Activated T-helper 1 cell treated with anti-CD3 and anti-CD28 coated beads, Interleukin-12 subunit alpha, Interleukin-12 subunit beta, Interleukin-2, Interleukin-4 antibody, amounts not matched to agents 30 ng/mL and 10 ng/mL and 1 ng/mL, durations not matched to agents 14 hours and 24 hours and 36 hours (primary cell): ENCODE data around the gene EYA2. TPM values are rescaled to one million over a fixed set of nuclear protein-coding genes. Genes with fewer than 3 reads are reported as not detected.

Experiments used
- DNase-seq: peaks from one replicate; pipeline ENCODE4 v3.0.0; 2021; ENCODE audit warnings: low spot score
- H3K27ac Mint-ChIP-seq: one replicate; pipeline ENCODE4 v1.8.0; 2021; ENCODE audit warnings: mild to moderate bottlenecking, mixed read lengths
- H3K27me3 Mint-ChIP-seq: one replicate; pipeline ENCODE4 v1.8.0; 2022; ENCODE audit warnings: mild to moderate bottlenecking, moderate library complexity, mixed read lengths; ENCODE audit not compliant: insufficient read depth
- H3K36me3 Mint-ChIP-seq: one replicate; pipeline ENCODE4 v1.8.0; 2021; ENCODE audit warnings: low read depth, mixed read lengths
- H3K4me1 Mint-ChIP-seq: one replicate; pipeline ENCODE4 v1.8.0; 2021; ENCODE audit warnings: low read depth, mixed read lengths
- H3K4me3 Mint-ChIP-seq: one replicate; pipeline ENCODE4 v1.8.0; 2021; ENCODE audit warnings: mild to moderate bottlenecking, moderate library complexity, mixed read lengths
- H3K9me3 Mint-ChIP-seq: one replicate; pipeline ENCODE4 v1.8.0; 2021; ENCODE audit warnings: mixed read lengths
- intact Hi-C: fragments of 100-400 bp; cut with micrococcal nuclease; formaldehyde crosslinking; loops from one replicate; pipeline ENCODE4 v1.15.1; 2024
- total RNA-seq: library from RNA; stranded (reverse); gene quantifications from 2 replicates; pipeline ENCODE4 v1.2.3, GENCODE V29; 2022

The EYA2 gene
- total RNA-seq, 1 donor from 2014 or later, result not detected

GRCh38 chr20:46937533-46938226, 43.0 kb downstream of the EYA2 start:
- H3K27me3 Mint-ChIP-seq, result peaks cover 7% of the 10 kb centered on the region
- intact Hi-C loops, result no loop called here
- H3K36me3 Mint-ChIP-seq, result no peaks in the 10 kb centered on the region
- no peak overlapping the region for H3K27ac Mint-ChIP-seq
- H3K4me1 Mint-ChIP-seq, result no peaks in the 10 kb centered on the region
- no peaks in the 10 kb centered on the region for H3K9me3 Mint-ChIP-seq
- DNase-seq, result no peak
- no peak overlapping the region for H3K4me3 Mint-ChIP-seq

- no peak overlapping the region for H3K27ac Mint-ChIP-seq
- DNase-seq, result no peak
Observed at GRCh38 chr20:46938434-46938833, 43.8 kb downstream of the EYA2 start.

GRCh38 chr20:46939031-46939965, 44.7 kb downstream of the EYA2 start:
- DNase-seq, result no peak
- Mint-ChIP-seq H3K36me3 (no peaks in the 10 kb centered on the region), H3K27me3 (peaks cover 7% of the 10 kb centered on the region), H3K4me3 (no peak overlapping the region), H3K4me1 (no peaks in the 10 kb centered on the region), H3K27ac (no peak overlapping the region), H3K9me3 (no peaks in the 10 kb centered on the region)
- intact Hi-C loops, result no loop called here

More at GRCh38 chr20:46938434-46938833, 43.8 kb downstream of the EYA2 start:
- Mint-ChIP-seq H3K9me3 (no peaks in the 10 kb centered on the region), H3K27me3 (peaks cover 7% of the 10 kb centered on the region), H3K4me1 (no peaks in the 10 kb centered on the region), H3K4me3 (no peak overlapping the region), H3K36me3 (no peaks in the 10 kb centered on the region)
- intact Hi-C loops, result no loop called here

GRCh38 chr20:46940616-46941015, 46.0 kb downstream of the EYA2 start:
- no peak for DNase-seq
- Mint-ChIP-seq H3K27me3 (peaks cover 7% of the 10 kb centered on the region), H3K9me3 (no peaks in the 10 kb centered on the region), H3K4me1 (no peaks in the 10 kb centered on the region), H3K36me3 (no peaks in the 10 kb centered on the region), H3K27ac (no peak overlapping the region), H3K4me3 (no peak overlapping the region)
- intact Hi-C loops, result no loop called here

GRCh38 chr20:46941404-46941803, 46.8 kb downstream of the EYA2 start:
- no peaks in the 10 kb centered on the region for H3K36me3 Mint-ChIP-seq
- intact Hi-C loops, result no loop called here

DNA sequence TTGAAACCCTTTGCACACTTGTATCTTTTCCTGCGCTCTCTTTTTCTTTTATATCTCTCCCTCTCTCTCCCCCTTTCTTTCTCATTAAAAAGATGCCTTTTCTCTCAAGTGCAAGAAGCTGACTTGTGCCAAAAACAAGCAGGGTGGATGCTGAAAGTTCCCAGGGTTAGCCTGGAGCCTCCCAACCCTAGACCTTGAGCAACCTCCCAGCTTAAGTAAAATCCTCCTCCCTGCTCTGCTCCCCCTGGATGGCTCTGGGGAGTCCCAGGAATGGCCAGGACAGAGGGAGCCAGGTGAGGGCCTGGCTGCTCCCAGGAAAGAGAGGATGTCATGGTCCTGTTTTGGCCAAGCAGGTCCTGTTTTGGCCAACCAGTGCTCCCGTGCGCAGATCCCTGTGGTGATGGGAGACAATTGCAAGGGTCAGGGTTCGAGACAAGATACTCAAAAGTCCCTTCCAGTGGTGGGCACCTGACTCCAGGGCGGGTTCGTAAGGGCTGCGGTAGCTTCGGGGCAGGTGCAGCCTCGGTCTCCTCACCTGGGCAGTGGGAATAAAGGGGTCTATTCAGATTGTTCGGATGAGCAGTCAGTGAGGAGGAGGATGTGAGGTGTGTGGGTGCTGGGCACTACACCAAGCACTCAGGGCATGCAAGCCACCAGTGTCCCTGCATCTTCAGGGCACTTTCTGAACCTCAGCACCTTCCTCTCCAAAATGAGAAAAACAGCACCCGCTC, 49.4 kb downstream of the EYA2 start:
- intact Hi-C loops, result no loop called here
- H3K4me3 Mint-ChIP-seq, result no peak overlapping the region
- H3K36me3 Mint-ChIP-seq, result no peaks in the 10 kb centered on the region
- H3K4me1 Mint-ChIP-seq, result no peaks in the 10 kb centered on the region
- H3K27me3 Mint-ChIP-seq, result peaks cover 17% of the 10 kb centered on the region
- H3K27ac Mint-ChIP-seq, result no peak overlapping the region
- no peaks in the 10 kb centered on the region for H3K9me3 Mint-ChIP-seq
- no peak for DNase-seq

More at GRCh38 chr20:46941404-46941803, 46.8 kb downstream of the EYA2 start:
- no peak for DNase-seq
- no peaks in the 10 kb centered on the region for H3K4me1 Mint-ChIP-seq
- no peak overlapping the region for H3K4me3 Mint-ChIP-seq
- no peak overlapping the region for H3K27ac Mint-ChIP-seq
- H3K27me3 Mint-ChIP-seq, result peaks cover 12% of the 10 kb centered on the region
- no peaks in the 10 kb centered on the region for H3K9me3 Mint-ChIP-seq

DNA sequence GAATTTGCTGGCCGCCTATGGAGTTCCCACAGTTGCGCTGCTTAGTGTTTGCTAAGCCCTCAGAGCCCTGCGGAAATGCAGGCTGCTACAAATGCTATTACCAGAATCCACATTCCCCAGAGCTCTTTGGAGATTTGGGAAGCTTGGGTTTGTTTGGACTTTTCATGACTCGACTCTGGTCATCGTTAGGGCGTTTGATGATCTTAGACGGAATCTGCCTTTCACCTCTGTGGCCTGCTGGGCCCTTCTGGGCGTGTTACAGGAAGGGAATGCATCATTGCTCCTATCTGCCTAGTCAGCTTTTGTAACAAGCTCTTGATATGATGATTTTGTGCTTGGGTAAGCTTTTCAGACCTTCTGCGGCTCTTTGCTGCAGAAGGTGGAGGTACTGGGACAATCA, 50.8 kb downstream of the EYA2 start:
- Mint-ChIP-seq H3K27ac (no peak overlapping the region), H3K4me3 (no peak overlapping the region), H3K36me3 (no peaks in the 10 kb centered on the region), H3K9me3 (no peaks in the 10 kb centered on the region), H3K27me3 (peaks cover 19% of the 10 kb centered on the region), H3K4me1 (no peaks in the 10 kb centered on the region)
- intact Hi-C loops, result no loop called here
- DNase-seq, result no peak

- intact Hi-C loops, result no loop called here
- Mint-ChIP-seq H3K27ac (no peak overlapping the region), H3K4me1 (no peaks in the 10 kb centered on the region), H3K36me3 (no peaks in the 10 kb centered on the region), H3K27me3 (peaks cover 19% of the 10 kb centered on the region), H3K9me3 (no peaks in the 10 kb centered on the region), H3K4me3 (no peak overlapping the region)
- no peak for DNase-seq
Observed at GRCh38 chr20:46946181-46946624, 51.6 kb downstream of the EYA2 start.

GRCh38 chr20:46946796-46947195, 52.2 kb downstream of the EYA2 start:
- Mint-ChIP-seq H3K4me1 (no peaks in the 10 kb centered on the region), H3K27ac (no peak overlapping the region), H3K27me3 (peaks cover 15% of the 10 kb centered on the region), H3K36me3 (no peaks in the 10 kb centered on the region), H3K4me3 (no peak overlapping the region), H3K9me3 (no peaks in the 10 kb centered on the region)
- intact Hi-C loops, result no loop called here
- no peak for DNase-seq

DNA sequence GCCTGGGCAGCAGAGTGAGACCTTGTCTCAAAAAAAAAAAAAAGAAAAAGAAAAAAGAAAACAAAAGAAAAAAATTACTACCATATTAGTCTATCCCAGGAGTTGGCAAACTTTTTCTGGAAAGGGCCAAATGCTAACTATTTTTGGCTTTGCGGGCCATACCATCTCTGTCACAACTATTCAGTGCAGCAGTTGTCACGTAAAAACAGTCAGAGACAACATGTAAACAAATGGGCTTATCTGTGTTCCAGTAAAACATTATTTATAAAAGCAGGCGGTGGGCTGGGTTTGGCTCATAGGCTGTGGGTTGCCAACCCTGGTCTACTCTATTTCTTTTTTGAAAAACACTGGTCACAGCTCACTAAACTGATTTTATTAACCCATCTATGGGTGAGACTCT, 53.4 kb downstream of the EYA2 start:
- no peaks in the 10 kb centered on the region for H3K9me3 Mint-ChIP-seq
- DNase-seq, result no peak
- H3K4me3 Mint-ChIP-seq, result no peak overlapping the region
- intact Hi-C loops, result no loop called here
- H3K27me3 Mint-ChIP-seq, result peaks cover 15% of the 10 kb centered on the region
- no peaks in the 10 kb centered on the region for H3K4me1 Mint-ChIP-seq
- H3K36me3 Mint-ChIP-seq, result no peaks in the 10 kb centered on the region
- no peak overlapping the region for H3K27ac Mint-ChIP-seq

GRCh38 chr20:46951405-46951804, 56.8 kb downstream of the EYA2 start:
- Mint-ChIP-seq H3K36me3 (no peaks in the 10 kb centered on the region), H3K27ac (no peak overlapping the region), H3K4me1 (no peaks in the 10 kb centered on the region), H3K4me3 (no peak overlapping the region), H3K27me3 (peaks cover 7% of the 10 kb centered on the region), H3K9me3 (peaks cover 5% of the 10 kb centered on the region)
- DNase-seq, result no peak
- intact Hi-C loops, result no loop called here

GRCh38 chr20:46951840-46952497, 57.3 kb downstream of the EYA2 start:
- no peak for DNase-seq
- no peak overlapping the region for H3K27ac Mint-ChIP-seq
- peaks cover 7% of the 10 kb centered on the region for H3K27me3 Mint-ChIP-seq
- peaks cover 7% of the 10 kb centered on the region for H3K9me3 Mint-ChIP-seq
- intact Hi-C loops, result no loop called here
- no peaks in the 10 kb centered on the region for H3K4me1 Mint-ChIP-seq
- no peak overlapping the region for H3K4me3 Mint-ChIP-seq
- H3K36me3 Mint-ChIP-seq, result no peaks in the 10 kb centered on the region
